Fibroblast of pulmonary artery (primary cell): ENCODE results near the gene RPL5.

Experiments
- DNase-seq: peaks from one replicate; pipeline ENCODE4 v3.0.0-alpha.2; 2010; ENCODE audit warnings: low read depth
- H3K4me3 ChIP-seq: replicated peaks from 2 replicates; pipeline ENCODE4 v1.5.1; 2011; ENCODE audit warnings: low read depth, mild to moderate bottlenecking, control low read depth, low read length, moderate library complexity
- TF ChIP-seq, protein P1 (sequence below): IDR thresholded peaks from 2 replicates; pipeline ENCODE4 v1.5.1; 2011; ENCODE audit warnings: mild to moderate bottlenecking, control low read depth, low read length, inconsistent platforms; ENCODE audit errors: missing control alignments

The RPL5 gene

DNA sequence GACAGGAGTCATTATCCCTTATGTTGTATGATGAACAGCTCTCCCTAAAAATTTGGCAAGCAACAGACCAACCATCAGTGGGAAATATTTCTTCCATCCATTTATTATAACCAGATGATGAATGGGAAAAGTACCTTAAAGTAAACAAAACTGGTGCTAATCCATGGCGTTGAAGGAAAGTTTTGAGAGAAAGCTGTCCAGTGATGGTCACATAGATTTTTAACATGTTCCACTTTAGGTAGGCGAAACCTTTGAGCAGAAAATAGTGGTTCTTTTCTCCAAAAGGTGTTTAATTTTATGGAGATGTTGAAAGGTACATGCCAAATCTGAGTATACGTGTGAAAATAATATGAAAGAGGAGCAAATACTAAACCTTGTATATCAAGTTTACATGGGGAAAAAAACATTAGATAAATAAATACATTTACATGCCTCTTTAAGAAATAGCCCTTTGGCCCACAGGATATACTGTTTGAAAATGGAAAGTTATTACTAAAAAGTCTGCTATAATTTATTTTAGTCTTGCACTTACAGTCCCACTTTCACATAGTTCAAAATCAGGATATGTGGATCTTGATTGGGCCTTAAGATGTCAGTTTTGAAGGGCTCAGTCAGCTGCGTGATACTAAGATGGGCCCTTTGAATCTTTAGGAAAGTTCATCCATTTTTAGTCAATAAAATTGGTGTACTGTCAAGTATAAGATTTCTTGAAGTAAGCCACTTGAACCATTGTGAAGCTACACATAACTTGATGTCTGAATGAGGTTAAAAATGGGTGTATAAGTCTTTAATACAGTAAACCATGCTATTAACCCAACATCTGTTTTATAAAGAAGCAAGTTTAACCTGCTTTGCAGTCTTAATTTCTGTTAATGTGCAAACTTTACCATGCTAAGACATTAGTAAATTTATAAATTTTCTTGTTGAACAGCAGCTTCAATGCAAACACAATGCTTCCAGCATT lies 10.5 kb downstream of the RPL5 start:
- TF ChIP-seq, protein P1, sequence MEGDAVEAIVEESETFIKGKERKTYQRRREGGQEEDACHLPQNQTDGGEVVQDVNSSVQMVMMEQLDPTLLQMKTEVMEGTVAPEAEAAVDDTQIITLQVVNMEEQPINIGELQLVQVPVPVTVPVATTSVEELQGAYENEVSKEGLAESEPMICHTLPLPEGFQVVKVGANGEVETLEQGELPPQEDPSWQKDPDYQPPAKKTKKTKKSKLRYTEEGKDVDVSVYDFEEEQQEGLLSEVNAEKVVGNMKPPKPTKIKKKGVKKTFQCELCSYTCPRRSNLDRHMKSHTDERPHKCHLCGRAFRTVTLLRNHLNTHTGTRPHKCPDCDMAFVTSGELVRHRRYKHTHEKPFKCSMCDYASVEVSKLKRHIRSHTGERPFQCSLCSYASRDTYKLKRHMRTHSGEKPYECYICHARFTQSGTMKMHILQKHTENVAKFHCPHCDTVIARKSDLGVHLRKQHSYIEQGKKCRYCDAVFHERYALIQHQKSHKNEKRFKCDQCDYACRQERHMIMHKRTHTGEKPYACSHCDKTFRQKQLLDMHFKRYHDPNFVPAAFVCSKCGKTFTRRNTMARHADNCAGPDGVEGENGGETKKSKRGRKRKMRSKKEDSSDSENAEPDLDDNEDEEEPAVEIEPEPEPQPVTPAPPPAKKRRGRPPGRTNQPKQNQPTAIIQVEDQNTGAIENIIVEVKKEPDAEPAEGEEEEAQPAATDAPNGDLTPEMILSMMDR: no peak
- no peak overlapping the region for H3K4me3 ChIP-seq
- no peak for DNase-seq

- H3K4me3 ChIP-seq: no peak overlapping the region
- no peak for DNase-seq
- TF ChIP-seq, protein P1: no peak
Measured at GRCh38 chr1:92843046-92843423, 11.2 kb downstream of the RPL5 start.

DNA sequence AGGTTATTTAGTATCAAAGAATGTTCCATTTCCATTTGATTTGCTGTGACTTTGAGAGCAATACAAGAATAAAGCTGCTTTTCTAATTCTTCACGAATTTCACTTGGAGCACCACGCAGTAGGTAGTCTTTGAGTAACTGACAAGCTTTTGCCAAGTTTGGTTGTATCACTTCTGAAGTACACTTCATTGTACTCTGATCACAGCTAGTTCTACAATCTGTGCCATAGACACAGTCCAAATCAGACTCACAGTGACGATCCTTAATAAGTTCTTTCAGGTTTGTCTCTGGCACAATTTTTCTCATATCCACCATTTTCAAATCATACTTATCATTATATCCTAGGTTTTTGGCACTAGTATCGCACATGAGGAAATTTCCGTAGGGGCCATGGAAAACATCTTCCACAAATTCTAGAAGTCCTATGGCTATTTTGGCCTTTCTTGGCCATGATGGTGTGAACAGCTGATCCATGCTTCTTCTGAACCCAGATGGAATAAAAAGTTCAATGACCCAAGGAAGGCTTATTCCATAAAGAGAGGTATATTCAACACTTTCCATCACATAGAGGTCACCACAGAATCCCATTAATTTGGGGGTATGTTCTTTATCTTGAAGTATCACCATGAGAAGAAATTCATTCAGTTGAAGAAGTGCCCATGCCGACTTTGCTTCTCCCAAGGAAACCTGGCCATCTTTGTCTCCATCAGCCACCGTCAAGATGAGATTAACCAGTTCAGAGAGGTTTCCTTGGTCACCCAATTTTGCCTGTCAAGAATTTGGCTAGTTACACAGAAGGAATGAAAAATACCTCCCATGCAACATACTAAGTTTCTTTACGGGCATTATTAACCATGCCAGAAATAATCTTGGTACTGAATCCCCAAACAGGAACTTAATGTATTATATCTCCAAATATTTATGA lies 11.9 kb downstream of the RPL5 start:
- DNase-seq: no peak
- TF ChIP-seq, protein P1: no peak
- no peak overlapping the region for H3K4me3 ChIP-seq

DNA sequence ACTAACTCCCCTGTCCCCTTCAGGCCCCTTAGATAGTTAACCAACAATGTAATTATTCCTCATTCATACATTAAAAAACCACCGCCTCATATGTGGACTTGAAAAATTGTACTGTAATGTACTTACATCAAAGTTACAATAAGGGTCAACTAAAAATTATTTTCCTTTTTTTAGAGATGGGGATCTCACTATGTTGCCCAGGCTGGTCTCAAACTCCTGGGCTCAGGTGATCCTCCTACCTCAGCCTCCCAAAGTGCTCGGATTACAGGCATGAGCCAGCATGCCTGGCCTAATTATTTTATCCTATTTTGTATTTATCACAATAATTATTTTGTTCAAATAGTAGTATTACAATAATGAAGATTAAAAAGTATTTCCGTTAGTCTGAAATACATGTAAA lies 12.6 kb downstream of the RPL5 start:
- DNase-seq: no peak
- no peak overlapping the region for H3K4me3 ChIP-seq
- TF ChIP-seq, protein P1: no peak

DNA sequence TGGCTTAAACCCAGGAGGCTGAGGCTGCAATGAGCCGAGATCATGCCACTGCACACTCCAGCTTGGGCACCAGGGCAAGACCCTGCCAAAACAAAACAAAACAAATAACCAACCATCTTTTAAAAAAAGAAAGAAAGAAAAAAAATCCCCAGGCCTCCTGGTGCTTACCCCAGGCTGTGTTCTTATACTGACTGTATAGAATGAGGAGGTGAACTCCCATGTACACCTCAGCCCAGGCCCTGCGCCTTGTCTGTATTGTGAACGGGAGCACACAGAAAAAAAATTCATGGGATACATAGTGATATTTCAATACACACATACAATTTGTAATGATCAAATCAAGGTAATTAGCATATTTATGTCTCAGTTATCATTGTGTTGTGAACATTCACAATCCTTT lies 14.1 kb downstream of the RPL5 start:
- TF ChIP-seq, protein P1: no peak
- no peak overlapping the region for H3K4me3 ChIP-seq
- no peak for DNase-seq

DNA sequence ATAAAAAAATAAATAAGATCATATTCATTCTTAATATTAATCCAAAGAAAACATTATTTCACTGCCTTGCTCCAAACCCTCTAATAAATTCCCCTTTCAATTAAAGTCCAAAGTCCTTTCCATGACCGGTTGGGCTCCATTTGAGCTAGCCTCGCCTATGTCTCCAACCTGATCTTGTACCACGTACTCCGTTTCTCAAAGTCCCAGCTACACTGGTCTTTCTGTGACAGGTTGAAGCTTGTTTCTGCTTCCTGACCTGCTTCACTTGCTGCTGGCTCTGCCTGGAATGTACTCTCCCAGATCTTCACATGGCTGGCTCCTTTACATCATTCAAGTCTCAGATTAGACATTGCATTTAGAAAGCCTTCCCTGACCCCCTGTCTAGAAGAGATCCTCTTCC lies 16.4 kb downstream of the RPL5 start:
- DNase-seq: no peak
- TF ChIP-seq, protein P1: no peak
- H3K4me3 ChIP-seq: no peak overlapping the region
